Measurements from ENCODE around the gene PTPRJ. TPM values are rescaled to one million over a fixed set of nuclear protein-coding genes. Genes with fewer than 3 reads are reported as not detected.
A peak's percentile ranks its signal among the peaks of the same experiment; 100 is the strongest.

PTPRJ gene
- total RNA-seq, 1 donor from 2014 or later, result 5.9 TPM

- Histone ChIP-seq H3K36me3 (no peaks in the 10 kb centered on the region), H3K4me1 (peaks cover 1 to 8% of the 10 kb centered on the region in 2 donors), H3K27ac (no peak overlapping the region), H3K9me3 (no peaks in the 10 kb centered on the region), H3K4me3 (no peak overlapping the region), H3K27me3 (no peaks in the 10 kb centered on the region)
- intact Hi-C loops (cut with DNase I), result no loop called here
- DNase-seq (ENCODE audit: low spot score in 2 of 2), result no peak
- TF ChIP-seq CTCF (IDR thresholded peaks at IDR 0.05), result no peak
These were observed 77.7 kb downstream of the PTPRJ start for GRCh38 chr11:48058064-48058463.

GRCh38 chr11:48058788-48059187 is 78.4 kb downstream of the PTPRJ start:
- no peak overlapping the region for H3K27ac ChIP-seq
- H3K27me3 ChIP-seq, result no peaks in the 10 kb centered on the region
- TF ChIP-seq CTCF (IDR thresholded peaks at IDR 0.05), result no peak
- H3K36me3 ChIP-seq, result no peaks in the 10 kb centered on the region
- H3K4me1 ChIP-seq, result peaks cover 2 to 10% of the 10 kb centered on the region in 2 donors
- intact Hi-C loops (cut with DNase I), result no loop called here
- H3K9me3 ChIP-seq, result no peaks in the 10 kb centered on the region
- H3K4me3 ChIP-seq, result no peak overlapping the region
- no peak for DNase-seq (ENCODE audit: low spot score in 2 of 2)

- TF ChIP-seq CTCF (IDR thresholded peaks at IDR 0.05), result no peak
- no peak overlapping the region for H3K4me3 ChIP-seq
- peaks cover 10 to 20% of the 10 kb centered on the region in 2 donors for H3K4me1 ChIP-seq
- intact Hi-C loops (cut with DNase I), result loop anchor here (2.0 to 5.0 kb wide), 3 partner anchors 18 to 80 kb away; partner anchors contain the start of gene PTPRJ
- DNase-seq (ENCODE audit: low spot score in 2 of 2), result no peak
- no peak overlapping the region for H3K27ac ChIP-seq
- no peaks in the 10 kb centered on the region for H3K36me3 ChIP-seq
- no peaks in the 10 kb centered on the region for H3K27me3 ChIP-seq
- H3K9me3 ChIP-seq, result no peaks in the 10 kb centered on the region
These were observed 82.3 kb downstream of the PTPRJ start for GRCh38 chr11:48062649-48063048.

- Histone ChIP-seq H3K4me3 (no peak overlapping the region), H3K27me3 (no peaks in the 10 kb centered on the region), H3K4me1 (peaks cover 10 to 20% of the 10 kb centered on the region in 2 donors), H3K36me3 (no peaks in the 10 kb centered on the region), H3K9me3 (no peaks in the 10 kb centered on the region), H3K27ac (peak overlapping the region; percentile 67 to 71)
- no peak for TF ChIP-seq CTCF (IDR thresholded peaks at IDR 0.05)
- DNase-seq (ENCODE audit: low spot score in 2 of 2), result peak in 1 of 2 donors; percentile 69
- intact Hi-C loops (cut with DNase I), result loop anchor here (2.0 to 5.0 kb wide), 3 partner anchors 17 to 81 kb away; partner anchors contain the start of gene PTPRJ
These were observed 83.1 kb downstream of the PTPRJ start for GRCh38 chr11:48063424-48063978.

GRCh38 chr11:48064306-48064705 is 83.9 kb downstream of the PTPRJ start:
- Histone ChIP-seq H3K4me3 (no peak overlapping the region), H3K27me3 (no peaks in the 10 kb centered on the region), H3K36me3 (no peaks in the 10 kb centered on the region), H3K4me1 (peaks cover 10 to 20% of the 10 kb centered on the region in 2 donors), H3K27ac (peak overlapping the region; percentile 67 to 71), H3K9me3 (no peaks in the 10 kb centered on the region)
- no peak for DNase-seq (ENCODE audit: low spot score in 2 of 2)
- no peak for TF ChIP-seq CTCF (IDR thresholded peaks at IDR 0.05)
- intact Hi-C loops (cut with DNase I), result loop anchor here (5.0 kb wide), 2 partner anchors 43 to 82 kb away; partner anchors contain the start of gene PTPRJ

Measured in ascending aorta (tissue), 2 donors.